Endothelial cell of umbilical vein (primary cell): ENCODE measurements around the gene B3GNT9. TPM values are rescaled to one million over a fixed set of nuclear protein-coding genes. Genes with fewer than 3 reads are reported as not detected.
"Not testable (repeated sequence)": the region's sequence is repeated elsewhere in the genome, so short reads cannot be mapped to it uniquely, and the experiment has no call there.

Source experiments
- BruUV-seq: library from RNA; stranded (reverse); fragments of 400-500 nt; replicated peaks from 2 replicates; lab custom pipeline; 2021; lab: Mats Ljungman, UMichigan
- CTCF ChIA-PET: fragments of 300-600, 350-600 bp; sonication (Branson Sonifier 250); formaldehyde crosslinking; loops from one replicate; lab custom pipeline; 2021; ENCODE audit warnings: antibody characterized with exemption, inconsistent platforms; lab: Charles Lee
- POLR2A ChIA-PET: fragments of 300-600, 350-600 bp; sonication (Branson Sonifier 250); formaldehyde crosslinking; loops from one replicate; lab custom pipeline; 2021; ENCODE audit warnings: antibody characterized with exemption, inconsistent platforms; lab: Charles Lee
- DNase-seq: peaks from one replicate; pipeline ENCODE4 v3.0.0-alpha.2; 2011; ENCODE audit warnings: low read depth, low spot score
- FAIRE-seq: peaks from 2 replicates; lab custom pipeline; 2011; peaks lifted over from hg19 to GRCh38; lab: Jason Lieb, UNC
- H2AFZ ChIP-seq: 2 replicates; pipeline ENCODE4 v1.6.0; 2012; ENCODE audit warnings: low read depth, low read length, control low read depth, inconsistent platforms
- H3K27ac ChIP-seq: 2 replicates; pipeline ENCODE4 v1.5.1; 2011; ENCODE audit warnings: low read depth, mild to moderate bottlenecking, control low read depth, low read length, moderate library complexity; ENCODE audit not compliant: insufficient read depth
- H3K27me3 ChIP-seq, 2 experiments: 2 replicates each; pipeline versions ENCODE4 v1.6.0 to v1.6.1; 2011; ENCODE audit warnings: low read length in 2 of 2, mixed read lengths in 1 of 2; ENCODE audit not compliant: control insufficient read depth in 2 of 2, insufficient read depth in 2 of 2
- H3K36me3 ChIP-seq, 2 experiments: 2 replicates in 1 of 2; 3 replicates in 1 of 2; pipeline ENCODE4 v1.5.1; 2011; ENCODE audit warnings: low read length in 2 of 2, mild to moderate bottlenecking in 1 of 2, moderate library complexity in 1 of 2; ENCODE audit not compliant: control insufficient read depth in 2 of 2, insufficient read depth in 2 of 2; ENCODE audit errors: extremely low read depth in 1 of 2
- H3K4me1 ChIP-seq: 3 replicates; pipeline ENCODE4 v1.5.1; 2011; ENCODE audit warnings: mild to moderate bottlenecking, low read length; ENCODE audit not compliant: control insufficient read depth, insufficient read depth; ENCODE audit errors: extremely low read depth
- H3K4me2 ChIP-seq: 2 replicates; pipeline ENCODE4 v1.6.1; 2011; ENCODE audit warnings: low read length, control low read depth, mixed read lengths; ENCODE audit not compliant: insufficient read depth
- H3K4me3 ChIP-seq, 3 experiments: fragments of 200-600 bp in 1 of 3; sonication (generic), shearing (Covaris generic) in 1 of 3; replicated peaks in 1 of 3; 2 replicates each; pipeline ENCODE4 v1.5.1; 2011 to 2016; ENCODE audit warnings: control low read depth in 3 of 3, low read length in 3 of 3, mild to moderate bottlenecking in 2 of 3, inconsistent platforms in 1 of 3, low read depth in 1 of 3, moderate library complexity in 1 of 3; ENCODE audit not compliant: insufficient read depth in 1 of 3
- H3K79me2 ChIP-seq: 2 replicates; pipeline ENCODE4 v1.6.0; 2012; ENCODE audit warnings: low read length, inconsistent platforms; ENCODE audit not compliant: control insufficient read depth, insufficient read depth
- H3K9ac ChIP-seq: replicated peaks from 2 replicates; pipeline ENCODE3; 2011; ENCODE audit warnings: low read length, control low read depth; ENCODE audit not compliant: insufficient read depth; ENCODE audit errors: extremely low read depth
- H3K9me1 ChIP-seq: replicated peaks from 3 replicates; pipeline ENCODE4 v1.6.0; 2011; ENCODE audit warnings: mild to moderate bottlenecking, low read length; ENCODE audit not compliant: control insufficient read depth, insufficient read depth; ENCODE audit errors: extremely low read depth
- H3K9me3 ChIP-seq: replicated peaks from 2 replicates; pipeline ENCODE4 v1.5.1; 2012; ENCODE audit warnings: low read length, inconsistent platforms; ENCODE audit not compliant: control insufficient read depth, insufficient read depth
- H4K20me1 ChIP-seq: replicated peaks from 2 replicates; pipeline ENCODE3; 2011; ENCODE audit warnings: mild to moderate bottlenecking, low read length; ENCODE audit not compliant: control insufficient read depth, insufficient read depth; ENCODE audit errors: extremely low read depth
- CTCF ChIP-seq, 2 donors: IDR thresholded peaks; 1 replicate in 1 of 2; 2 replicates in 1 of 2; pipeline ENCODE4 v1.5.1; 2011; ENCODE audit warnings: low read length in 2 of 2, mild to moderate bottlenecking in 2 of 2, moderate library complexity in 2 of 2, control low read depth in 1 of 2, inconsistent platforms in 1 of 2, low read depth in 1 of 2; ENCODE audit not compliant: insufficient read depth in 1 of 2; ENCODE audit errors: extremely low read depth in 1 of 2
- EZH2 ChIP-seq: IDR thresholded peaks from 2 replicates; pipeline ENCODE4 v1.6.1; 2012; ENCODE audit warnings: borderline replicate concordance, low read depth, mild to moderate bottlenecking, moderate library complexity, low read length, inconsistent platforms; ENCODE audit not compliant: severe bottlenecking
- FOS ChIP-seq: IDR thresholded peaks from 2 replicates; pipeline ENCODE4 v1.6.1; 2011; ENCODE audit warnings: mild to moderate bottlenecking, low read length, moderate library complexity, borderline replicate concordance; ENCODE audit not compliant: insufficient read depth
- GATA2 ChIP-seq: IDR thresholded peaks from 2 replicates; pipeline ENCODE4 v1.7.0; 2011; ENCODE audit warnings: low read depth, mild to moderate bottlenecking, moderate library complexity, mixed read lengths, low read length; ENCODE audit not compliant: insufficient read length, insufficient read depth
- JUN ChIP-seq: IDR thresholded peaks from 2 replicates; pipeline ENCODE4 v1.6.1; 2011; ENCODE audit warnings: borderline replicate concordance, low read depth; ENCODE audit not compliant: insufficient read length, insufficient read depth
- MAX ChIP-seq: IDR thresholded peaks from 2 replicates; pipeline ENCODE4 v1.6.1; 2011; ENCODE audit not compliant: insufficient read depth, insufficient read length
- MYC ChIP-seq: IDR thresholded peaks from one replicate; pipeline ENCODE4 v1.6.1; 2011; ENCODE audit warnings: mild to moderate bottlenecking, low read depth, low read length
- POLR2A ChIP-seq: IDR thresholded peaks from 2 replicates; pipeline ENCODE4 v1.6.1; 2012; ENCODE audit warnings: low read depth, mild to moderate bottlenecking, control low read depth, low read length
- POLR2AphosphoS5 ChIP-seq: IDR thresholded peaks from 2 replicates; pipeline ENCODE4 v1.6.1; 2012; ENCODE audit warnings: low read depth, mild to moderate bottlenecking, control low read depth, low read length, moderate library complexity; ENCODE audit not compliant: insufficient read depth
- dilution Hi-C: fragments of 300-500 bp; cut with MboI; formaldehyde crosslinking; loops from one replicate; pipeline ENCODE4 v1.15.0; 2019; ENCODE audit warnings: low sequenced_read_pairs; ENCODE audit not compliant: extremely low pct_ligation_motif_present
- intact Hi-C: fragments of 100-400 bp; cut with micrococcal nuclease; formaldehyde crosslinking; loops from one replicate; pipeline ENCODE4 v1.10.0; 2022
- polyA plus RNA-seq, 4 experiments: library from polyadenylated mRNA; depleted of rRNA in 3 of 4; stranded (reverse) in 3 of 4; unstranded in 1 of 4; fragments of >200 nt; gene quantifications; 2 replicates each; pipeline versions ENCODE4 v1.2.1 to v1.2.3, GENCODE V29; 2011 to 2012; ENCODE audit warnings: missing spikeins in 1 of 4
- total RNA-seq: library from RNA; stranded (reverse); gene quantifications from 2 replicates; pipeline ENCODE4 v1.2.3, GENCODE V29; 2021

The B3GNT9 gene
- total and polyA plus RNA-seq, 2 donors (not counting 3 experiments of a cell fraction or from before 2014, with no cell fraction given) = 4.0 to 6.4 TPM

- Histone ChIP-seq H3K36me3 (peaks cover 2 to 9% of the 10 kb centered on the region in 2 experiments), H4K20me1 (no peaks in the 10 kb centered on the region), H3K27me3 (no peaks in the 10 kb centered on the region), H3K4me1 (no peaks in the 10 kb centered on the region), H3K4me2 (no peak overlapping the region), H3K27ac (no peak overlapping the region), H2AFZ (no peak overlapping the region), H3K9me3 (no peaks in the 10 kb centered on the region), H3K9me1 (no peaks in the 10 kb centered on the region), H3K9ac (no peak overlapping the region), H3K79me2 (no peaks in the 10 kb centered on the region), H3K4me3 (no peak overlapping the region)
- dilution Hi-C loops (no loop called here), intact Hi-C loops (no loop called here)
- DNase-seq (no peak), FAIRE-seq (no peak)
- no TSS peak for BruUV-seq
- POLR2A ChIA-PET = no interaction called here
- TF ChIP-seq CTCF (IDR thresholded peaks at IDR 0.05; ENCODE audit: extremely low read depth in 1 of 2, insufficient read depth in 1 of 2, low read depth in 1 of 2, low read length in 2 of 2) = no peak
- TF ChIP-seq MAX = no peak
- no peak for TF ChIP-seq FOS
- no peak for TF ChIP-seq GATA2
- no peak for TF ChIP-seq POLR2A
- TF ChIP-seq MYC = no peak
- TF ChIP-seq POLR2AphosphoS5 = no peak
- TF ChIP-seq JUN = no peak
- no peak for TF ChIP-seq EZH2
- CTCF ChIA-PET = no interaction called here
These were observed 22.4 kb downstream of the B3GNT9 start for GRCh38 chr16:67128417-67128816.

GRCh38 chr16:67122799-67123198 is 28.0 kb downstream of the B3GNT9 start:
- H3K4me3 ChIP-seq, H3K9ac ChIP-seq, H3K79me2 ChIP-seq, H3K9me1 ChIP-seq, H4K20me1 ChIP-seq, DNase-seq, POLR2A ChIA-PET, H3K27me3 ChIP-seq, H3K4me2 ChIP-seq, H3K9me3 ChIP-seq, H2AFZ ChIP-seq, FAIRE-seq, BruUV-seq, intact Hi-C loops, H3K4me1 ChIP-seq, dilution Hi-C loops, CTCF ChIA-PET, H3K27ac ChIP-seq: not testable (repeated sequence)
- peaks cover 0 to 13% of the 10 kb centered on the region in 2 experiments for H3K36me3 ChIP-seq
